Activated CD4-positive, alpha-beta T cell treated with anti-CD3 and anti-CD28 coated beads, Interleukin-2, amount 10 ng/mL, durations not matched to agents 7 days and 5 days (primary cell): ENCODE measurements around the gene ZGRF1. TPM values are rescaled to one million over a fixed set of nuclear protein-coding genes. Genes with fewer than 3 reads are reported as not detected.
"Not testable (repeated sequence)": the region's sequence is repeated elsewhere in the genome, so short reads cannot be mapped to it uniquely, and the experiment has no call there.

Experiments used
- CTCF ChIA-PET: fragments of 350-600 bp; sonication (Branson Sonifier 250); formaldehyde crosslinking; loops from one replicate; lab custom pipeline; 2021; ENCODE audit warnings: antibody characterized with exemption; lab: Charles Lee
- POLR2A ChIA-PET: fragments of 350-600 bp; sonication (Branson Sonifier 250); formaldehyde crosslinking; loops from one replicate; lab custom pipeline; 2021; ENCODE audit warnings: antibody characterized with exemption; lab: Charles Lee
- DNase-seq: peaks from one replicate; pipeline ENCODE4 v3.0.0-alpha.2; 2020
- H3K27ac Mint-ChIP-seq: one replicate; pipeline ENCODE4 v1.8.0; 2021; ENCODE audit warnings: mild to moderate bottlenecking, moderate library complexity, mixed read lengths
- H3K27me3 Mint-ChIP-seq: one replicate; pipeline ENCODE4 v1.8.0; 2021; ENCODE audit warnings: mixed read lengths
- H3K36me3 Mint-ChIP-seq: one replicate; pipeline ENCODE4 v1.8.0; 2021; ENCODE audit warnings: low read depth, mixed read lengths
- H3K4me1 Mint-ChIP-seq: one replicate; pipeline ENCODE4 v1.8.0; 2021; ENCODE audit warnings: mixed read lengths
- H3K4me3 Mint-ChIP-seq: one replicate; pipeline ENCODE4 v1.8.0; 2021; ENCODE audit warnings: mild to moderate bottlenecking, moderate library complexity, mixed read lengths
- H3K9me3 Mint-ChIP-seq: one replicate; pipeline ENCODE4 v1.8.0; 2021; ENCODE audit warnings: mixed read lengths
- total RNA-seq, 2 experiments: library from RNA; stranded (reverse); gene quantifications; one replicate each; pipeline ENCODE4 v1.2.3, GENCODE V29; 2021

The ZGRF1 gene, protein sequence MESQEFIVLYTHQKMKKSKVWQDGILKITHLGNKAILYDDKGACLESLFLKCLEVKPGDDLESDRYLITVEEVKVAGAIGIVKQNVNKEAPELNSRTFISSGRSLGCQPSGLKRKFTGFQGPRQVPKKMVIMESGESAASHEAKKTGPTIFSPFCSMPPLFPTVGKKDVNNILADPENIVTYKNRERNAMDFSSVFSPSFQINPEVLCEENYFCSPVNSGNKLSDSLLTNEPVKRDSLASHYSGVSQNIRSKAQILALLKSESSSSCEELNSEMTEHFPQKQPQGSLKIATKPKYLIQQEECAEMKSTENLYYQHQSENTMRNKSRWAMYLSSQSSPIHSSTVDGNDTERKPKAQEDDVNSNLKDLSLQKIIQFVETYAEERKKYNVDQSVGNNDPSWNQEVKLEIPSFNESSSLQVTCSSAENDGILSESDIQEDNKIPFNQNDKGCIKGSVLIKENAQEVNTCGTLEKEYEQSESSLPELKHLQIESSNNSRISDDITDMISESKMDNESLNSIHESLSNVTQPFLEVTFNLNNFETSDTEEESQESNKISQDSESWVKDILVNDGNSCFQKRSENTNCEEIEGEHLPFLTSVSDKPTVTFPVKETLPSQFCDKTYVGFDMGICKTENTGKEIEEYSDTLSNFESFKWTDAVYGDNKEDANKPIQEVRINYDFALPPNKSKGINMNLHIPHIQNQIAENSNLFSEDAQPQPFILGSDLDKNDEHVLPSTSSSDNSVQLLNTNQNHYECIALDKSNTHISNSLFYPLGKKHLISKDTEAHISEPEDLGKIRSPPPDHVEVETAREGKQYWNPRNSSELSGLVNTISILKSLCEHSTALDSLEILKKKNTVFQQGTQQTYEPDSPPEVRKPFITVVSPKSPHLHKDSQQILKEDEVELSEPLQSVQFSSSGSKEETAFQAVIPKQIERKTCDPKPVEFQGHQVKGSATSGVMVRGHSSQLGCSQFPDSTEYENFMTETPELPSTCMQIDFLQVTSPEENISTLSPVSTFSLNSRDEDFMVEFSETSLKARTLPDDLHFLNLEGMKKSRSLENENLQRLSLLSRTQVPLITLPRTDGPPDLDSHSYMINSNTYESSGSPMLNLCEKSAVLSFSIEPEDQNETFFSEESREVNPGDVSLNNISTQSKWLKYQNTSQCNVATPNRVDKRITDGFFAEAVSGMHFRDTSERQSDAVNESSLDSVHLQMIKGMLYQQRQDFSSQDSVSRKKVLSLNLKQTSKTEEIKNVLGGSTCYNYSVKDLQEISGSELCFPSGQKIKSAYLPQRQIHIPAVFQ (N-terminal part only)
- total RNA-seq, result 10 to 100 TPM; 38.7 to 40.0 TPM

- H3K27me3 Mint-ChIP-seq, result no peaks in the 10 kb centered on the region
- H3K4me3 Mint-ChIP-seq, result no peak within 1 kb of the TSS
- ChIA-PET CTCF (interaction anchor here (0.6 to 1.6 kb wide), 10 partner anchors 11 to 514 kb away, joined by 3 to 7 read pairs (median 3); partner anchors contain the start of gene TIFA), POLR2A (no interaction called here)
- H3K4me1 Mint-ChIP-seq, result peaks cover 32% of the 10 kb centered on the region
- no peak within 1 kb of the TSS for H3K27ac Mint-ChIP-seq
- DNase-seq, result peak; percentile 99
- H3K9me3 Mint-ChIP-seq, result no peaks in the 10 kb centered on the region
- H3K36me3 Mint-ChIP-seq, result peaks cover 8% of the 10 kb centered on the region
Measured at GRCh38 chr4:112636688-112637551, at the start of gene ZGRF1, which contains the start of gene LARP7. Gene ZGRF1 (minus strand): TSS chr4:112636909. CDS start chr4:112633176, 3,733 bp downstream. Gene LARP7 (plus strand): TSS chr4:112637143. CDS start chr4:112644670, 7,527 bp downstream.

DNA sequence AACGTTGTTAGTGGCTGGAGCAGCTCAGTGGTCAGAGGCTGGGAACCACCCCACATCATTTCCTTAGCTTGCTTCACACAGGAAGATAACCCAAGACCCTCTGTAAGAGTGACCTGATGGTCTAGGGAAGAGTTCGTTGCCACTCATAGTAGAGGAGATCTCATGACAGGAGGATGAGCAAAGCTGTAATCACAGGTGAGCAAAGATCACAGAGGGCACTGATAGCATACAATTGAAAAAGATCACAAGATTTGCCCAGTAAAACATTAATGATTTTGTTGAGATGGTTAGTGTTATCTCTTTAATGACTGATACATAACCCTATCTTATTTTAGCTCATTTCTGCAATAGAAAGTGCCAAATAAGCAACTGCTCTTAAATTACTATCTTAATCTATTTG lies 44.3 kb upstream of the ZGRF1 start:
- no peak for DNase-seq
- Mint-ChIP-seq H3K36me3 (no peaks in the 10 kb centered on the region), H3K4me1 (no peaks in the 10 kb centered on the region), H3K27ac (no peak overlapping the region), H3K4me3 (no peak overlapping the region), H3K9me3 (no peaks in the 10 kb centered on the region), H3K27me3 (no peaks in the 10 kb centered on the region)
- ChIA-PET CTCF (interaction anchor here (0.8 to 1.2 kb wide), 2 partner anchors 8 to 16 kb away, joined by 3 to 4 read pairs; no protein-coding TSS in a partner anchor), POLR2A (no interaction called here)

GRCh38 chr4:112677519-112678091 lies 40.9 kb upstream of the ZGRF1 start:
- Mint-ChIP-seq H3K9me3 (no peaks in the 10 kb centered on the region), H3K4me3 (no peak overlapping the region), H3K27me3 (peaks cover 2% of the 10 kb centered on the region), H3K36me3 (no peaks in the 10 kb centered on the region), H3K27ac (no peak overlapping the region), H3K4me1 (no peaks in the 10 kb centered on the region)
- ChIA-PET CTCF (no interaction called here), POLR2A (no interaction called here)
- no peak for DNase-seq

- Mint-ChIP-seq H3K9me3 (no peaks in the 10 kb centered on the region), H3K27me3 (peaks cover 2% of the 10 kb centered on the region), H3K27ac (no peak overlapping the region), H3K36me3 (no peaks in the 10 kb centered on the region), H3K4me1 (no peaks in the 10 kb centered on the region), H3K4me3 (no peak overlapping the region)
- DNase-seq, result no peak
- CTCF ChIA-PET, result no interaction called here
- POLR2A ChIA-PET, result no interaction called here
Measured at GRCh38 chr4:112674376-112674775, 37.7 kb upstream of the ZGRF1 start.

- no peaks in the 10 kb centered on the region for H3K9me3 Mint-ChIP-seq
Measured at GRCh38 chr4:112673686-112674085, 37.0 kb upstream of the ZGRF1 start.

GRCh38 chr4:112673076-112673475 lies 36.4 kb upstream of the ZGRF1 start:
- CTCF ChIA-PET, result interaction anchor here (1.0 kb wide), 1 partner anchor 9 kb away, joined by 4 read pairs; no protein-coding TSS in a partner anchor
- POLR2A ChIA-PET, result no interaction called here
- H3K9me3 Mint-ChIP-seq, result no peaks in the 10 kb centered on the region
- H3K4me3 Mint-ChIP-seq, result no peak overlapping the region
- no peak for DNase-seq
- H3K27ac Mint-ChIP-seq, result no peak overlapping the region
- H3K4me1 Mint-ChIP-seq, result no peaks in the 10 kb centered on the region
- no peaks in the 10 kb centered on the region for H3K36me3 Mint-ChIP-seq
- H3K27me3 Mint-ChIP-seq, result peaks cover 2% of the 10 kb centered on the region

More at GRCh38 chr4:112673686-112674085, 37.0 kb upstream of the ZGRF1 start:
- Mint-ChIP-seq H3K27me3 (peaks cover 2% of the 10 kb centered on the region), H3K4me1 (no peaks in the 10 kb centered on the region), H3K27ac (no peak overlapping the region), H3K36me3 (no peaks in the 10 kb centered on the region), H3K4me3 (no peak overlapping the region)
- ChIA-PET POLR2A (no interaction called here), CTCF (interaction anchor here (1.0 kb wide), 1 partner anchor 8 kb away, joined by 4 read pairs; no protein-coding TSS in a partner anchor)
- DNase-seq, result no peak

- Mint-ChIP-seq H3K36me3 (no peaks in the 10 kb centered on the region), H3K27ac (no peak overlapping the region), H3K9me3 (no peaks in the 10 kb centered on the region), H3K4me3 (no peak overlapping the region), H3K27me3 (no peaks in the 10 kb centered on the region), H3K4me1 (no peaks in the 10 kb centered on the region)
- no peak for DNase-seq
- POLR2A ChIA-PET, result no interaction called here
- CTCF ChIA-PET, result interaction anchor here (1.4 kb wide), 1 partner anchor 27 kb away, joined by 4 read pairs; no protein-coding TSS in a partner anchor
Measured at GRCh38 chr4:112668131-112668530, 31.4 kb upstream of the ZGRF1 start.

- no peaks in the 10 kb centered on the region for H3K9me3 Mint-ChIP-seq
- H3K27me3 Mint-ChIP-seq, result no peaks in the 10 kb centered on the region
- ChIA-PET CTCF (no interaction called here), POLR2A (interaction anchor here (0.6 kb wide), 1 partner anchor 25 kb away, joined by 3 read pairs; no protein-coding TSS in a partner anchor)
- H3K4me3 Mint-ChIP-seq, result no peak overlapping the region
- no peak for DNase-seq
- no peaks in the 10 kb centered on the region for H3K36me3 Mint-ChIP-seq
- H3K4me1 Mint-ChIP-seq, result no peaks in the 10 kb centered on the region
- H3K27ac Mint-ChIP-seq, result no peak overlapping the region
Measured at GRCh38 chr4:112664611-112665010, 27.9 kb upstream of the ZGRF1 start.

GRCh38 chr4:112656115-112656514 lies 19.4 kb upstream of the ZGRF1 start:
- H3K9me3 Mint-ChIP-seq, DNase-seq, H3K27me3 Mint-ChIP-seq, POLR2A ChIA-PET, H3K4me1 Mint-ChIP-seq, H3K27ac Mint-ChIP-seq, H3K4me3 Mint-ChIP-seq: not testable (repeated sequence)
- H3K36me3 Mint-ChIP-seq, result peaks cover 24% of the 10 kb centered on the region
- CTCF ChIA-PET, result interaction anchor here (1.3 kb wide), 1 partner anchor 13 kb away, joined by 3 read pairs; no protein-coding TSS in a partner anchor

DNA sequence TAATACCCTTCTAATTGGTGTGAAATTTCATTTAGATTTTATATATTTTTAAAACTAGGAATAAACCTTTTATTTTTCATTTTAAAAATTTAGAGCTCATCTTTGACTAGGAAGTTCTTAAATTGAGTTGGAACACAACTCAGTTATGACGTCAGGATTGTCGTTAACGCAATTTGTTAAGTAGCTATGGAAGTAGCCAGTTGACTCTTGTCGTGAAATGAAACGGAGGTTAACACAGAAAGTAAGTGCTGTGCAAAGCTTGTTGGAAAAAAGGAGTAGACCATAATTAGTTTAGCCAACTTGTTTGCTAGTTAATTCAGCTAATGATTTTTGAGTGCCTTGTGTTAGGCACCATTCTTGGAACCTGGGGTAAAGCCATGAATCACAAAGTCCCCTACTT lies 18.6 kb upstream of the ZGRF1 start:
- H3K9me3 Mint-ChIP-seq, result no peaks in the 10 kb centered on the region
- no peaks in the 10 kb centered on the region for H3K4me1 Mint-ChIP-seq
- no peaks in the 10 kb centered on the region for H3K27me3 Mint-ChIP-seq
- no peak overlapping the region for H3K27ac Mint-ChIP-seq
- no peak overlapping the region for H3K4me3 Mint-ChIP-seq
- ChIA-PET CTCF (interaction anchor here (1.3 kb wide), 1 partner anchor 13 kb away, joined by 3 read pairs; no protein-coding TSS in a partner anchor), POLR2A (no interaction called here)
- H3K36me3 Mint-ChIP-seq, result peaks cover 24% of the 10 kb centered on the region
- DNase-seq, result no peak

DNA sequence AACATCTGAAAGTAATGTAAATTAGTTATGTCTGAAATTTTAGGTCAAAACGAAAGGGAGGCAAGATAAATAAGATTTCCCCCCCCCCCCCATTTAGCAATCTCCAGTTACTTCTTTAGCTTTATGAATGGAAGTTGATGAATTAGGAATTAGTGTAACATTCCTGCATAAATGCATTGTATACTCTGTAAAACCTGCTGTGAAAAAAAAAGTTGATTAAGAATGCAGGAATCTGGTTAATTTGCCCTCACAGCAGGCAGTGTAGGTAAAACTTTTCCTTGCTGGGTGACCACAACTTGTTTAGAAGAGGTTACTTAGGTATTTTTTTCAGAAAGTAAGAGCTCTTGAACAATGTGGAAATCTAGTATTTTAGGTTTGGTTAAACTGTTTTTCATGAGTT lies 15.5 kb upstream of the ZGRF1 start:
- peaks cover 23% of the 10 kb centered on the region for H3K36me3 Mint-ChIP-seq

More for the DNA sequence above, 15.5 kb upstream of the ZGRF1 start:
- ChIA-PET POLR2A (no interaction called here), CTCF (interaction anchor here (0.6 kb wide), 1 partner anchor 133 kb away, joined by 3 read pairs; no protein-coding TSS in a partner anchor)
- Mint-ChIP-seq H3K9me3 (no peaks in the 10 kb centered on the region), H3K4me3 (no peak overlapping the region), H3K27ac (no peak overlapping the region), H3K4me1 (no peaks in the 10 kb centered on the region), H3K27me3 (no peaks in the 10 kb centered on the region)
- no peak for DNase-seq
